Measurements from ENCODE around the gene CLSTN2. TPM values are rescaled to one million over a fixed set of nuclear protein-coding genes. Genes with fewer than 3 reads are reported as not detected.

CLSTN2 gene
- total and polyA plus RNA-seq, 2 of the 4 experiments (the other 2 are of a cell fraction): under 0.01 to 0.07 TPM

- Histone ChIP-seq H3K27me3 (ENCODE audit: control insufficient read depth, insufficient read depth, low read length) (no peaks in the 10 kb centered on the region), H2AK9ac (replicated peaks; ENCODE audit: low read depth, low read length, poor library complexity) (no peak overlapping the region), H2BK20ac (ENCODE audit: low read depth, low read length) (no peak overlapping the region), H3K9me3 (ENCODE audit: control insufficient read depth, insufficient read depth, low read length) (peaks cover 2% of the 10 kb centered on the region; the same call in 1 of the 2 replicates), H3K4me2 (ENCODE audit: low read depth, low read length) (no peak overlapping the region), H4K8ac (ENCODE audit: low read depth in 2 of 2, low read length in 2 of 2) (no peak overlapping the region), H3K4me3 (ENCODE audit: insufficient read depth, low read depth, low read length) (no peak overlapping the region), H2BK5ac (ENCODE audit: low read depth, low read length, poor library complexity, severe bottlenecking) (no peak overlapping the region), H2BK15ac (ENCODE audit: low read depth, low read length) (no peak overlapping the region), H2AFZ (replicated peaks; ENCODE audit: low read length, poor library complexity) (no peak overlapping the region), H3K36me3 (ENCODE audit: control insufficient read depth, insufficient read depth, low read length) (no peaks in the 10 kb centered on the region), H4K20me1 (ENCODE audit: insufficient read depth, low read length) (no peaks in the 10 kb centered on the region), H3K14ac (replicated peaks; ENCODE audit: low read depth, low read length) (no peak overlapping the region), H3K9me1 (ENCODE audit: insufficient read depth, low read length) (no peaks in the 10 kb centered on the region), H3K23ac (ENCODE audit: low read depth, low read length) (no peak overlapping the region), H3K79me1 (ENCODE audit: low read depth in 1 of 2, low read length in 2 of 2) (no peaks in the 10 kb centered on the region), H3K18ac (ENCODE audit: low read depth, low read length) (no peak overlapping the region), H4K5ac (ENCODE audit: low read depth, low read length) (no peak overlapping the region), H2AK5ac (ENCODE audit: low read depth, low read length) (no peak overlapping the region), H3K9ac (ENCODE audit: low read depth, low read length) (no peak overlapping the region), H3K4ac (ENCODE audit: low read depth, low read length) (no peak overlapping the region), H3K4me1 (ENCODE audit: control insufficient read depth, insufficient read depth, low read length) (no peaks in the 10 kb centered on the region), H3K27ac (ENCODE audit: insufficient read depth, low read length) (no peak overlapping the region), H2BK120ac (ENCODE audit: low read depth, low read length) (no peak overlapping the region), H3K56ac (ENCODE audit: extremely low read depth, insufficient read depth, low read length) (no peak overlapping the region), H4K91ac (ENCODE audit: insufficient read depth, low read depth, low read length) (no peak overlapping the region)
- no peak for DNase-seq
- dilution Hi-C loops (cut with HindIII; ENCODE audit: low sequenced_read_pairs, unreplicated experiment): no loop called here
- CTCF ChIA-PET: no interaction called here
- intact Hi-C loops (cut with micrococcal nuclease): no loop called here
- no CpG with 5 or more reads among the region's 5 CpGs for WGBS, 2 experiments (ENCODE audit: extremely low coverage in 2 of 2, insufficient read length in 1 of 2)
- POLR2A ChIA-PET (ENCODE audit: unreplicated experiment): no interaction called here
- TF ChIP-seq CEBPB (IDR thresholded peaks at IDR 0.05; ENCODE audit: low read depth, low read length) (no peak), MAFK (IDR thresholded peaks at IDR 0.05; ENCODE audit: low read depth, low read length) (no peak), MXI1 (IDR thresholded peaks at IDR 0.05; ENCODE audit: borderline replicate concordance, low read depth, low read length) (no peak), POLR2A (IDR thresholded peaks at IDR 0.05; ENCODE audit: low read depth, low read length) (no peak), SMC3 (IDR thresholded peaks at IDR 0.05; ENCODE audit: low read depth, low read length) (no peak), RCOR1 (IDR thresholded peaks at IDR 0.05; ENCODE audit: insufficient replicate concordance, low read length) (no peak), FOS (IDR thresholded peaks at IDR 0.05; ENCODE audit: low read depth, low read length) (no peak), CTCF (conservative IDR thresholded peaks at IDR 0.05; ENCODE audit: low read depth, low read length) (no peak), RAD21 (IDR thresholded peaks at IDR 0.05; ENCODE audit: low read length) (no peak)
- in situ Hi-C loops (cut with MboI; ENCODE audit: low sequenced_read_pairs): no loop called here
- ATAC-seq (ENCODE audit: low read depth): no peak
- no TSS peak for BruUV-seq (replicated peaks)
These were observed 150.0 kb downstream of the CLSTN2 start for GRCh38 chr3:140085001-140085400.

All from IMR-90 (cell line).